Activated T-cell treated with anti-CD3 and anti-CD28 coated beads, Interleukin-2, amount 50 U/mL, for 4 hours (primary cell): Measurements from ENCODE around the gene BDNF. TPM values are rescaled to one million over a fixed set of nuclear protein-coding genes. Genes with fewer than 3 reads are reported as not detected.
"Not testable (repeated sequence)": the region's sequence is repeated elsewhere in the genome, so short reads cannot be mapped to it uniquely, and the experiment has no call there.

Source experiments
- ATAC-seq, 2 donors: fragments of 200-7000 bp; cut with Tn5 transposase; one replicate each; pipeline ENCODE4 v1.10.0; 2021
- DNase-seq: peaks from one replicate; pipeline ENCODE4 v3.0.0-alpha.2; 2020
- H3K27me3 Mint-ChIP-seq: one replicate; pipeline ENCODE4 v1.8.0; 2021; ENCODE audit warnings: low read depth, mixed read lengths
- H3K36me3 Mint-ChIP-seq: one replicate; pipeline ENCODE4 v1.8.0; 2022; ENCODE audit warnings: mixed read lengths; ENCODE audit not compliant: insufficient read depth
- H3K4me1 Mint-ChIP-seq: one replicate; pipeline ENCODE4 v1.8.0; 2021; ENCODE audit warnings: low read depth, mixed read lengths
- H3K4me3 Mint-ChIP-seq: one replicate; pipeline ENCODE4 v1.8.0; 2021; ENCODE audit warnings: mild to moderate bottlenecking, moderate library complexity, mixed read lengths
- H3K9me3 Mint-ChIP-seq: one replicate; pipeline ENCODE4 v1.8.0; 2021; ENCODE audit warnings: mixed read lengths
- total RNA-seq, 3 donors: library from RNA; stranded (reverse); gene quantifications; one replicate each; pipeline ENCODE4 v1.2.1, GENCODE V29; 2021

The BDNF gene
- total RNA-seq, 3 donors from 2014 or later, result 0.05 TPM; not detected in 2

GRCh38 chr11:27634776-27635175 lies 65.5 kb downstream of the BDNF start:
- H3K27me3 Mint-ChIP-seq, DNase-seq, H3K4me3 Mint-ChIP-seq, H3K4me1 Mint-ChIP-seq, H3K36me3 Mint-ChIP-seq, ATAC-seq, H3K9me3 Mint-ChIP-seq: not testable (repeated sequence)

GRCh38 chr11:27634282-27634681 lies 66.0 kb downstream of the BDNF start:
- not testable (repeated sequence) for H3K4me1 Mint-ChIP-seq, H3K27me3 Mint-ChIP-seq, DNase-seq, H3K36me3 Mint-ChIP-seq, H3K9me3 Mint-ChIP-seq, H3K4me3 Mint-ChIP-seq, ATAC-seq

DNA sequence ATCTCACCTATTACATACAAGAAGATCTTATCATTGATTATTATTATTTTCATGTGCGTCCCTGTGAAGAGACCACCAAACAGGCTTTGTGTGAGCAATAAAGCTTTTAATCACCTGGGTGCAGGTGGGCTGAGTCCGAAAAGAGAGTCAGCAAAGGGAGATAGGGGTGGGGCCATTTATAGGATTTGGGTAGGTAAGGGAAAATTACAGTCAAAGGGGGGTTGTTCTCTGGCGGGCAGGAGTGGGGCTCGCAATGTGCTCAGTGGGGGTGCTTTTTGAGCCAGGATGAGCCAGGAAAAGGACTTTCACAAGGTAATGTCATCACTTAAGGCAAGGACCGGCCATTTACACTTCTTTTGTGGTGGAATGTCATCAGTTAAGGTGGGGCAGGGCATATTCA lies 71.2 kb downstream of the BDNF start:
- H3K9me3 Mint-ChIP-seq, H3K36me3 Mint-ChIP-seq, H3K4me1 Mint-ChIP-seq, H3K4me3 Mint-ChIP-seq, DNase-seq, ATAC-seq, H3K27me3 Mint-ChIP-seq: not testable (repeated sequence)

GRCh38 chr11:27627979-27628378 lies 72.3 kb downstream of the BDNF start:
- Mint-ChIP-seq H3K4me3 (no peak overlapping the region), H3K27me3 (no peaks in the 10 kb centered on the region), H3K9me3 (no peaks in the 10 kb centered on the region), H3K36me3 (no peaks in the 10 kb centered on the region), H3K4me1 (no peaks in the 10 kb centered on the region)
- ATAC-seq, result no peak
- no peak for DNase-seq

- H3K9me3 Mint-ChIP-seq, result no peaks in the 10 kb centered on the region
- H3K36me3 Mint-ChIP-seq, result no peaks in the 10 kb centered on the region
- no peak overlapping the region for H3K4me3 Mint-ChIP-seq
- H3K4me1 Mint-ChIP-seq, result no peaks in the 10 kb centered on the region
- DNase-seq (no peak), ATAC-seq (no peak)
- no peaks in the 10 kb centered on the region for H3K27me3 Mint-ChIP-seq
Measured at GRCh38 chr11:27626938-27627586, 73.2 kb downstream of the BDNF start.

GRCh38 chr11:27626269-27626937 lies 73.9 kb downstream of the BDNF start:
- ATAC-seq (no peak), DNase-seq (no peak)
- Mint-ChIP-seq H3K4me3 (no peak overlapping the region), H3K4me1 (no peaks in the 10 kb centered on the region), H3K27me3 (no peaks in the 10 kb centered on the region), H3K36me3 (no peaks in the 10 kb centered on the region), H3K9me3 (no peaks in the 10 kb centered on the region)

DNA sequence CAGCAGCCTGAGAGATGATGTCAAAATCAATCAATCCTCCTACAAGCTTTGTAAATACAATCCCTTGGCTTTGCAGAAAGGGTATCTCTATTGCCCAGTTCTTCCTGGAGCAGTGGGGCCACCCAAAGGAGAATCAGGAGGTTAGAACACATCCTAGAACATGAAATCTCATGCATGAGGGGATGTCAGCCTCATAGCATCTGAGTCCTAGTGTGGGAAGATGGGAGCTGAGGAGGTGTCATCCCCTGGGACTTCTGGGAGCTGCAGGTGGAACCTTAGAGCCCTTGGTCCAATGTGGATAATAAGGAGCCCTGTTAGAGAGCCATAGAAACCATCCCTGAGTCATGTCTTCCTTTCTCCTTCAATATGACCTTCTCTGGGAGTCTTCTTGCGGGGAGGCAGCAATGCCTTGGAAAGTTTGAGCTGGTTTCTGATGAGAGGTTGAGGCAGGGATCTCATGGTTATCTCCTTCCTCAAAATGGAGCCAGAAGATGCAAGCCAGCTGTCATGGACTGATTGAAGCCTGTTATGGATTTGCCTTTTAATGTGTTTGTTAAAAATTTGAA lies 74.8 kb downstream of the BDNF start:
- ATAC-seq (no peak), DNase-seq (no peak)
- H3K36me3 Mint-ChIP-seq, result no peaks in the 10 kb centered on the region
- no peak overlapping the region for H3K4me3 Mint-ChIP-seq
- no peaks in the 10 kb centered on the region for H3K27me3 Mint-ChIP-seq
- no peaks in the 10 kb centered on the region for H3K4me1 Mint-ChIP-seq
- H3K9me3 Mint-ChIP-seq, result no peaks in the 10 kb centered on the region

- Mint-ChIP-seq H3K4me3 (no peak overlapping the region), H3K4me1 (no peaks in the 10 kb centered on the region), H3K36me3 (no peaks in the 10 kb centered on the region), H3K27me3 (no peaks in the 10 kb centered on the region), H3K9me3 (no peaks in the 10 kb centered on the region)
- DNase-seq (no peak), ATAC-seq (no peak)
Measured at GRCh38 chr11:27623945-27624523, 76.2 kb downstream of the BDNF start.

- no peaks in the 10 kb centered on the region for H3K27me3 Mint-ChIP-seq
- no peaks in the 10 kb centered on the region for H3K4me1 Mint-ChIP-seq
- H3K4me3 Mint-ChIP-seq, result no peak overlapping the region
- DNase-seq (no peak), ATAC-seq (no peak)
- no peaks in the 10 kb centered on the region for H3K9me3 Mint-ChIP-seq
- no peaks in the 10 kb centered on the region for H3K36me3 Mint-ChIP-seq
Measured at GRCh38 chr11:27622541-27623300, 77.5 kb downstream of the BDNF start.

- DNase-seq (no peak), ATAC-seq (no peak)
- no peaks in the 10 kb centered on the region for H3K36me3 Mint-ChIP-seq
- H3K9me3 Mint-ChIP-seq, result no peaks in the 10 kb centered on the region
- no peaks in the 10 kb centered on the region for H3K4me1 Mint-ChIP-seq
- no peaks in the 10 kb centered on the region for H3K27me3 Mint-ChIP-seq
- H3K4me3 Mint-ChIP-seq, result no peak overlapping the region
Measured at GRCh38 chr11:27621405-27622161, 78.7 kb downstream of the BDNF start.

- Mint-ChIP-seq H3K27me3 (no peaks in the 10 kb centered on the region), H3K36me3 (no peaks in the 10 kb centered on the region), H3K4me3 (no peak overlapping the region), H3K4me1 (no peaks in the 10 kb centered on the region), H3K9me3 (no peaks in the 10 kb centered on the region)
- no peak for ATAC-seq
- no peak for DNase-seq
Measured at GRCh38 chr11:27619763-27620335, 80.4 kb downstream of the BDNF start.

GRCh38 chr11:27619039-27619574 lies 81.1 kb downstream of the BDNF start:
- Mint-ChIP-seq H3K9me3 (no peaks in the 10 kb centered on the region), H3K4me3 (no peak overlapping the region), H3K27me3 (no peaks in the 10 kb centered on the region), H3K4me1 (no peaks in the 10 kb centered on the region), H3K36me3 (no peaks in the 10 kb centered on the region)
- no peak for ATAC-seq
- DNase-seq, result no peak

DNA sequence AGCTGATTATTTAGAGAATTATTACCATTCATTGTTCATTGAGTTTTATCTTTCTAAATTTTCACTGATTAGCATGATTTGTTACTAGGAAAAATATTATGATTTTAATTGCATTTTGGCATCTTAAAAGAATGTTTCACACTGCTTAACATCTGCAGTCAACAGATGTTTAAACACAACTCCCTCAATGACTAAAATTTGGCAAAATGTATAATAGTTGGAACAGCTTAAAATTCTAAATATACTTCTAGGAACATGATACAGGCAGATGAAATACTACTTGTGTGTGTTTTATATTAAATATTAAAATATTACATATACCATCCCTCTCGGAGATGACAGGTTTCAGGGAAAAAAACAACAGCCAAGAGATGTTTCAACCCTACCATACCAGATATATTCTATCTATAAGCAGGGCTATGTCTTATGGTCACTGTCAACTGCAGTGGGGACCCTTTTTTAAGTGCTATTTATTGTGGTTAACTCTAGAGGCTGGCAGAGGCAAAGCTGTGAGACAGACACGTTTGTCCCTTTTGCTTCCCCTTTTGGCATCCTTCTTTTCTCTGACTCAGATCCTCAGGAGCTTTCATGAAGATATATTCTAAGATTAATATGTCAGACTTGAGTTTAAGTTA lies 81.9 kb downstream of the BDNF start:
- Mint-ChIP-seq H3K9me3 (no peaks in the 10 kb centered on the region), H3K36me3 (no peaks in the 10 kb centered on the region), H3K4me3 (no peak overlapping the region), H3K27me3 (no peaks in the 10 kb centered on the region), H3K4me1 (no peaks in the 10 kb centered on the region)
- no peak for DNase-seq
- no peak for ATAC-seq
